HEK293 (cell line): ENCODE measurements around the gene FRMD4B.

Experiments
- CTCF ChIA-PET: fragments of 350-600 bp; formaldehyde crosslinking; extraction: SDS; loops from one replicate; lab custom pipeline; 2021; ENCODE audit warnings: antibody characterized with exemption; lab: Yijun Ruan, JAX
- POLR2A ChIA-PET: fragments of 300-600 bp; formaldehyde crosslinking; extraction: SDS; loops from one replicate; lab custom pipeline; 2020; ENCODE audit warnings: antibody characterized with exemption, inconsistent platforms; lab: Yijun Ruan, JAX
- H3K27ac ChIP-seq: fragments of 200-500 bp; sonication (Bioruptor generic); 2 replicates; pipeline ENCODE4 v1.5.1; 2014; ENCODE audit warnings: low read depth, low read length, control low read depth, inconsistent platforms; ENCODE audit errors: extremely low read depth
- H3K36me3 ChIP-seq, 2 experiments: fragments of 200-500 bp in 1 of 2; sonication (Bioruptor generic) in 1 of 2; 1 replicate in 1 of 2; 2 replicates in 1 of 2; pipeline ENCODE4 v1.5.1; 2014 to 2017; ENCODE audit warnings: inconsistent platforms in 2 of 2, low read length in 2 of 2; ENCODE audit not compliant: control insufficient read depth in 2 of 2, insufficient read depth in 1 of 2
- H3K4me1 ChIP-seq: fragments of 200-500 bp; sonication (Bioruptor generic); 2 replicates; pipeline ENCODE4 v1.5.1; 2014; ENCODE audit warnings: mild to moderate bottlenecking, low read length, inconsistent platforms; ENCODE audit not compliant: control insufficient read depth, insufficient read depth
- H3K4me3 ChIP-seq: 2 replicates; pipeline ENCODE4 v1.5.1; 2011; ENCODE audit warnings: low read depth, mild to moderate bottlenecking, control low read depth, low read length, moderate library complexity
- H3K9me3 ChIP-seq: fragments of 200-500 bp; sonication (Bioruptor generic); 2 replicates; pipeline ENCODE4 v1.5.1; 2014; ENCODE audit warnings: low read depth, low read length, inconsistent platforms; ENCODE audit not compliant: control insufficient read depth, insufficient read depth
- BCL11B ChIP-seq: fragments of 450-650 bp; formaldehyde crosslinking; IDR thresholded peaks from 2 replicates; pipeline ENCODE4 v1.5.1; 2016; ENCODE audit warnings: low read depth, missing biosample characterization, missing genetic modification characterization
- GLI2 ChIP-seq: fragments of 450-650 bp; formaldehyde crosslinking; IDR thresholded peaks from 2 replicates; pipeline ENCODE4; 2017; ENCODE audit warnings: missing biosample characterization, missing genetic modification characterization, low read depth, borderline replicate concordance
- OSR2 ChIP-seq: fragments of 450-650 bp; formaldehyde crosslinking; IDR thresholded peaks from 2 replicates; pipeline ENCODE4 v1.5.1; 2016; ENCODE audit warnings: missing biosample characterization, missing genetic modification characterization
- OVOL3 ChIP-seq: fragments of 450-650 bp; formaldehyde crosslinking; IDR thresholded peaks from 2 replicates; pipeline ENCODE4 v1.5.1; 2016; ENCODE audit warnings: missing biosample characterization, missing genetic modification characterization
- SALL2 ChIP-seq: fragments of 450-650 bp; formaldehyde crosslinking; IDR thresholded peaks from 2 replicates; pipeline ENCODE4 v1.5.0; 2017; ENCODE audit warnings: missing biosample characterization, mild to moderate bottlenecking, missing genetic modification characterization, borderline replicate concordance
- SP7 ChIP-seq: fragments of 450-650 bp; formaldehyde crosslinking; IDR thresholded peaks from 2 replicates; pipeline ENCODE4 v1.5.1; 2016; ENCODE audit warnings: missing biosample characterization, missing genetic modification characterization
- WT1 ChIP-seq: fragments of 450-650 bp; formaldehyde crosslinking; IDR thresholded peaks from 2 replicates; pipeline ENCODE4 v1.5.1; 2016; ENCODE audit warnings: missing biosample characterization, missing genetic modification characterization
- YY1 ChIP-seq: fragments of 450-650 bp; formaldehyde crosslinking; IDR thresholded peaks from 2 replicates; pipeline ENCODE4 v1.5.1; 2018; ENCODE audit warnings: missing biosample characterization, missing genetic modification characterization
- ZNF184 ChIP-seq: fragments of 450-650 bp; IDR thresholded peaks from 2 replicates; pipeline ENCODE4 v1.5.1; 2018; ENCODE audit warnings: missing biosample characterization, mild to moderate bottlenecking, missing genetic modification characterization
- ZNF202 ChIP-seq: fragments of 450-650 bp; formaldehyde crosslinking; IDR thresholded peaks from 2 replicates; pipeline ENCODE4 v1.5.1; 2016; ENCODE audit warnings: missing biosample characterization, missing genetic modification characterization, borderline replicate concordance
- ZNF311 ChIP-seq: fragments of 450-650 bp; formaldehyde crosslinking; IDR thresholded peaks from 2 replicates; pipeline ENCODE4 v1.5.1; 2017; ENCODE audit warnings: missing biosample characterization, missing genetic modification characterization, borderline replicate concordance
- ZNF404 ChIP-seq: fragments of 450-650 bp; formaldehyde crosslinking; IDR thresholded peaks from 2 replicates; pipeline ENCODE4 v1.5.1; 2017; ENCODE audit warnings: missing biosample characterization, missing genetic modification characterization
- ZNF548 ChIP-seq: fragments of 450-650 bp; formaldehyde crosslinking; IDR thresholded peaks from 2 replicates; pipeline ENCODE4 v1.5.1; 2016; ENCODE audit warnings: missing biosample characterization, missing genetic modification characterization
- ZNF610 ChIP-seq: fragments of 450-650 bp; formaldehyde crosslinking; IDR thresholded peaks from 2 replicates; pipeline ENCODE4 v1.5.1; 2016; ENCODE audit warnings: missing biosample characterization, missing genetic modification characterization, borderline replicate concordance
- ZNF629 ChIP-seq: fragments of 450-650 bp; formaldehyde crosslinking; IDR thresholded peaks from 2 replicates; pipeline ENCODE4 v1.5.1; 2017; ENCODE audit warnings: missing biosample characterization, missing genetic modification characterization
- ZNF654 ChIP-seq: fragments of 450-650 bp; formaldehyde crosslinking; IDR thresholded peaks from 2 replicates; pipeline ENCODE4 v1.5.1; 2016; ENCODE audit warnings: low read depth, missing biosample characterization, missing genetic modification characterization
- TF ChIP-seq, protein P1 (sequence below): fragments of 450-650 bp; formaldehyde crosslinking; IDR thresholded peaks from 2 replicates; pipeline ENCODE4 v1.5.1; 2016; ENCODE audit warnings: missing biosample characterization, missing genetic modification characterization
- TF ChIP-seq, protein P2 (sequence below): fragments of 450-650 bp; formaldehyde crosslinking; IDR thresholded peaks from 2 replicates; pipeline ENCODE4 v1.5.1; 2017; ENCODE audit warnings: missing biosample characterization, missing genetic modification characterization
- TF ChIP-seq, protein P3 (sequence below): fragments of 450-650 bp; formaldehyde crosslinking; IDR thresholded peaks from 2 replicates; pipeline ENCODE4 v1.5.1; 2016; ENCODE audit warnings: missing biosample characterization, missing genetic modification characterization
- TF ChIP-seq, protein P4 (sequence below): fragments of 450-650 bp; IDR thresholded peaks from 2 replicates; pipeline ENCODE4 v1.5.1; 2018; ENCODE audit warnings: missing biosample characterization, mild to moderate bottlenecking, missing genetic modification characterization

FRMD4B gene

DNA sequence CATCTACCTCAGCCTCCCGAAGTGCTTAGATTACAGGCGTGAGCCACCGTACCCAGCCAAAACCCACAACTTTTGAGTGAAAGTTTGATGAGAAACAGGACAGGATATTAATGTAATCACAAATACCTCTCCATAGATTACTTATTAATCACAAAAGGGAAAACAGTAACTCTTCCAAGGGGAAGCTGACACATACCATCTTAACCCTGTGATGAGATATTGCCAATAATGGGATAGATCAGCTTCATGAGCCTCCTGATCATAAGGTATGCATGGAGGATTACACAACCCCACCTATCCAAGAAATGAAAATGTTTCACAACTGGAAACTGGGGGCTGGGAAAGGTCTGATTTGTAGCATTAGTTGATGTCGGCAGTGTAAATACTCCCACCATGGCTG, 131.5 kb downstream of the FRMD4B start:
- no peaks in the 10 kb centered on the region for H3K9me3 ChIP-seq
- no peak for TF ChIP-seq ZNF610 (tag by site-specific recombination)
- TF ChIP-seq, protein P1, sequence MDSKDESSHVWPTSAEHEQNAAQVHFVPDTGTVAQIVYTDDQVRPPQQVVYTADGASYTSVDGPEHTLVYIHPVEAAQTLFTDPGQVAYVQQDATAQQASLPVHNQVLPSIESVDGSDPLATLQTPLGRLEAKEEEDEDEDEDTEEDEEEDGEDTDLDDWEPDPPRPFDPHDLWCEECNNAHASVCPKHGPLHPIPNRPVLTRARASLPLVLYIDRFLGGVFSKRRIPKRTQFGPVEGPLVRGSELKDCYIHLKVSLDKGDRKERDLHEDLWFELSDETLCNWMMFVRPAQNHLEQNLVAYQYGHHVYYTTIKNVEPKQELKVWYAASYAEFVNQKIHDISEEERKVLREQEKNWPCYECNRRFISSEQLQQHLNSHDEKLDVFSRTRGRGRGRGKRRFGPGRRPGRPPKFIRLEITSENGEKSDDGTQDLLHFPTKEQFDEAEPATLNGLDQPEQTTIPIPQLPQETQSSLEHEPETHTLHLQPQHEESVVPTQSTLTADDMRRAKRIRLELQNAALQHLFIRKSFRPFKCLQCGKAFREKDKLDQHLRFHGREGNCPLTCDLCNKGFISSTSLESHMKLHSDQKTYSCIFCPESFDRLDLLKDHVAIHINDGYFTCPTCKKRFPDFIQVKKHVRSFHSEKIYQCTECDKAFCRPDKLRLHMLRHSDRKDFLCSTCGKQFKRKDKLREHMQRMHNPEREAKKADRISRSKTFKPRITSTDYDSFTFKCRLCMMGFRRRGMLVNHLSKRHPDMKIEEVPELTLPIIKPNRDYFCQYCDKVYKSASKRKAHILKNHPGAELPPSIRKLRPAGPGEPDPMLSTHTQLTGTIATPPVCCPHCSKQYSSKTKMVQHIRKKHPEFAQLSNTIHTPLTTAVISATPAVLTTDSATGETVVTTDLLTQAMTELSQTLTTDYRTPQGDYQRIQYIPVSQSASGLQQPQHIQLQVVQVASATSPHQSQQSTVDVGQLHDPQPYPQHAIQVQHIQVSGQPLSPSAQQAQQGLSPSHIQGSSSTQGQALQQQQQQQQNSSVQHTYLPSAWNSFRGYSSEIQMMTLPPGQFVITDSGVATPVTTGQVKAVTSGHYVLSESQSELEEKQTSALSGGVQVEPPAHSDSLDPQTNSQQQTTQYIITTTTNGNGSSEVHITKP: no peak
- H3K27ac ChIP-seq: no peak overlapping the region
- CTCF ChIA-PET: no interaction called here
- no peak overlapping the region for H3K4me3 ChIP-seq
- no peaks in the 10 kb centered on the region for H3K36me3 ChIP-seq
- H3K4me1 ChIP-seq: peaks cover 19% of the 10 kb centered on the region; the same call in 1 of the 2 replicates
- POLR2A ChIA-PET: no interaction called here

DNA sequence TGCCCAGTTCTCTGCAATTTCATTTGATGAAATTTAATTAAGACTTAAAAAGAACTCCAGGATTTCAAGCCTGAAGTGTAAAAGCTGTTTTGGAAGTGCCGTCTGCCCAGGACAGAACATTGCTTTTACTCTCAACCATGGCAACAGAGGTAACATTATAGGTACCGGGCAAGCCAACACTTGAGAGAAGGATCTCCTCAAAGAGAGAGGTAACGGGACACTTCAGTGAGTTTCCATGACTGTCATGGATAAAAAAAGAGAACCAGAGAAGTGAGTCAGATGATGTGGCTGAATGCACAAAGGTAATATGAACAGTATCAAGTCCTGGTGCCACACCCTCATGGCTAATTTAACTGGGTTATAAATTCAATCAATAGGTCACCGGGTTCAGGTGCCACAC, 133.3 kb downstream of the FRMD4B start:
- ChIA-PET POLR2A (no interaction called here), CTCF (no interaction called here)
- peaks cover 24% of the 10 kb centered on the region; the same call in 1 of the 2 replicates for H3K4me1 ChIP-seq
- H3K27ac ChIP-seq: no peak overlapping the region
- H3K36me3 ChIP-seq: no peaks in the 10 kb centered on the region
- H3K4me3 ChIP-seq: no peak overlapping the region
- TF ChIP-seq ZNF311 (tag by site-specific recombination) (no peak), ZNF610 (tag by site-specific recombination) (no peak), ZNF184 (tag by site-specific recombination) (no peak), ZNF404 (tag by site-specific recombination) (no peak), BCL11B (tag by site-specific recombination) (no peak), ZNF548 (no peak)
- no peaks in the 10 kb centered on the region for H3K9me3 ChIP-seq

DNA sequence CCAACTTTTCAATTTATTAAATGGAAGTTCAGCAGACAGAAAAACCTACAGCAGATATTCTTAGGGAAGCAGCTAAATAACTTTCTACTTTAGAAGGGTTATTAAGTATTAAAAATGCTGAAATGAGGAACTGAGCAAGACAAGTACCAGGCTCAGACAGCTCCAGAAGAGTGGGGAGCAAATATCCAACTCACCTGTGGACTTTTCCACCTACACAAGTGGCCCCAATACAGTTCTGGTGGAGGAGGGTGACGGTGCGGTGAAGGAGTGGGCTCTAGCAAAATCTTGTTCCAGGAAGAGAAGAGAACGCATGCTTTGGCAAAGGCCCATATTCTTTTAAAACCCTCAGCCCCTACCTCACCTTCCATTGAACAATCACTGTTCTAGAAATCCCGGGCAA, 133.7 kb downstream of the FRMD4B start:
- TF ChIP-seq, protein P2, sequence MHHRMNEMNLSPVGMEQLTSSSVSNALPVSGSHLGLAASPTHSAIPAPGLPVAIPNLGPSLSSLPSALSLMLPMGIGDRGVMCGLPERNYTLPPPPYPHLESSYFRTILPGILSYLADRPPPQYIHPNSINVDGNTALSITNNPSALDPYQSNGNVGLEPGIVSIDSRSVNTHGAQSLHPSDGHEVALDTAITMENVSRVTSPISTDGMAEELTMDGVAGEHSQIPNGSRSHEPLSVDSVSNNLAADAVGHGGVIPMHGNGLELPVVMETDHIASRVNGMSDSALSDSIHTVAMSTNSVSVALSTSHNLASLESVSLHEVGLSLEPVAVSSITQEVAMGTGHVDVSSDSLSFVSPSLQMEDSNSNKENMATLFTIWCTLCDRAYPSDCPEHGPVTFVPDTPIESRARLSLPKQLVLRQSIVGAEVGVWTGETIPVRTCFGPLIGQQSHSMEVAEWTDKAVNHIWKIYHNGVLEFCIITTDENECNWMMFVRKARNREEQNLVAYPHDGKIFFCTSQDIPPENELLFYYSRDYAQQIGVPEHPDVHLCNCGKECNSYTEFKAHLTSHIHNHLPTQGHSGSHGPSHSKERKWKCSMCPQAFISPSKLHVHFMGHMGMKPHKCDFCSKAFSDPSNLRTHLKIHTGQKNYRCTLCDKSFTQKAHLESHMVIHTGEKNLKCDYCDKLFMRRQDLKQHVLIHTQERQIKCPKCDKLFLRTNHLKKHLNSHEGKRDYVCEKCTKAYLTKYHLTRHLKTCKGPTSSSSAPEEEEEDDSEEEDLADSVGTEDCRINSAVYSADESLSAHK (tag by site-specific recombination): no peak
- TF ChIP-seq SP7 (no peak), SALL2 (tag by site-specific recombination) (no peak), OSR2 (tag by site-specific recombination) (no peak), ZNF202 (no peak), GLI2 (tag by site-specific recombination) (no peak), ZNF654 (tag by site-specific recombination) (no peak), ZNF629 (no peak), ZNF548 (no peak), YY1 (tag by site-specific recombination) (no peak), WT1 (tag by site-specific recombination) (no peak), OVOL3 (tag by site-specific recombination) (no peak)
- TF ChIP-seq, protein P3, sequence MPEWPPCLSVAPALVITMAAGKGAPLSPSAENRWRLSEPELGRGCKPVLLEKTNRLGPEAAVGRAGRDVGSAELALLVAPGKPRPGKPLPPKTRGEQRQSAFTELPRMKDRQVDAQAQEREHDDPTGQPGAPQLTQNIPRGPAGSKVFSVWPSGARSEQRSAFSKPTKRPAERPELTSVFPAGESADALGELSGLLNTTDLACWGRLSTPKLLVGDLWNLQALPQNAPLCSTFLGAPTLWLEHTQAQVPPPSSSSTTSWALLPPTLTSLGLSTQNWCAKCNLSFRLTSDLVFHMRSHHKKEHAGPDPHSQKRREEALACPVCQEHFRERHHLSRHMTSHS: no peak
- TF ChIP-seq, protein P4, sequence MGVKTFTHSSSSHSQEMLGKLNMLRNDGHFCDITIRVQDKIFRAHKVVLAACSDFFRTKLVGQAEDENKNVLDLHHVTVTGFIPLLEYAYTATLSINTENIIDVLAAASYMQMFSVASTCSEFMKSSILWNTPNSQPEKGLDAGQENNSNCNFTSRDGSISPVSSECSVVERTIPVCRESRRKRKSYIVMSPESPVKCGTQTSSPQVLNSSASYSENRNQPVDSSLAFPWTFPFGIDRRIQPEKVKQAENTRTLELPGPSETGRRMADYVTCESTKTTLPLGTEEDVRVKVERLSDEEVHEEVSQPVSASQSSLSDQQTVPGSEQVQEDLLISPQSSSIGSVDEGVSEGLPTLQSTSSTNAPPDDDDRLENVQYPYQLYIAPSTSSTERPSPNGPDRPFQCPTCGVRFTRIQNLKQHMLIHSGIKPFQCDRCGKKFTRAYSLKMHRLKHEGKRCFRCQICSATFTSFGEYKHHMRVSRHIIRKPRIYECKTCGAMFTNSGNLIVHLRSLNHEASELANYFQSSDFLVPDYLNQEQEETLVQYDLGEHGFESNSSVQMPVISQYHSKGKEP (tag by site-specific recombination): no peak
- ChIA-PET CTCF (no interaction called here), POLR2A (no interaction called here)
- no peak overlapping the region for H3K4me3 ChIP-seq
- H3K9me3 ChIP-seq: no peaks in the 10 kb centered on the region
- peaks cover 24% of the 10 kb centered on the region; the same call in 1 of the 2 replicates for H3K4me1 ChIP-seq
- no peaks in the 10 kb centered on the region for H3K36me3 ChIP-seq
- H3K27ac ChIP-seq: no peak overlapping the region
